Raji (cell line): ENCODE measurements around the gene ZNF536.

Experiments
- POLR2A ChIP-seq: IDR thresholded peaks from 2 replicates; pipeline ENCODE4 v1.6.1; 2011; ENCODE audit warnings: low read depth, low read length, control low read depth; ENCODE audit not compliant: insufficient read depth

Gene ZNF536

DNA sequence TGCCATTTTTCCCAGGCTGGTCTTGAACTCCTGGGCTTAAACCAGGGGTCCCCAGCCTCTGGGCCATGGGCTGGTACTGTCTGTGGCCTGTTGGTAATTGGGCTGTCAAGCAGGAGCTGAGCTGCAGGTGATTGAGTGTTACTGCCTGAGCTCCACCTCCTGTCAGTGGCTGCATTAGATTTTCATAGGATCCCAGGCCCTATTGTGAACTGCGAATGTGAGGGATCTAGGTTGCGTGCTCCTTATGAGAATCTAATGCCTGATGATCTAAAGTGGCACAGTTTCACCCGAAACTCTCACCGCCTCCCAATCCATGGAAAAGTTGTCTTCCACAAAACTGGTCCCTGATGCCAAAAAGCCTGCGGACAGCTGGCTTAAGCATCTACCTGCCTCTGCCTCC, 16.6 kb upstream of the ZNF536 start:
- no peak for TF ChIP-seq POLR2A

- no peak for TF ChIP-seq POLR2A
Measured at GRCh38 chr19:30356951-30357579, 15.1 kb upstream of the ZNF536 start.

DNA sequence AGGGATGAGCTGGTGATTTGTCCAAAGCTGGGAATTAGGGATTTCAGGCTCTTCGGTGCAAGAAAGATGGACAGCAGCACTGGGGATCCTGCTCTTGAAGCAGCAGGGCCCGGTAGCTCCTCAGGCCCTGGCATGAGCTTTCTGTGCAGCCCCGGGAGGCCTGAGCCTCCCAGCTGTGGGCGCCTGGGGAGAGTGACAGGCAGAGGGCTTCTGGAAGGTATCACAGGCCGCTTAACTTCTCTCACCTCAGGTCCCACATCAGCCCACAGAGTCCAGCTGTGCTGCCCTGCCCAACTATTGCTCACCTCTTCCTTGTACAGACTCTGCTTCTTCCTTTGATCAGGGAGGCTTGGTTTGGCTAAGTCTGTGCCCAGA, 14.6 kb upstream of the ZNF536 start:
- no peak for TF ChIP-seq POLR2A

GRCh38 chr19:30358319-30358718, 13.9 kb upstream of the ZNF536 start:
- no peak for TF ChIP-seq POLR2A

DNA sequence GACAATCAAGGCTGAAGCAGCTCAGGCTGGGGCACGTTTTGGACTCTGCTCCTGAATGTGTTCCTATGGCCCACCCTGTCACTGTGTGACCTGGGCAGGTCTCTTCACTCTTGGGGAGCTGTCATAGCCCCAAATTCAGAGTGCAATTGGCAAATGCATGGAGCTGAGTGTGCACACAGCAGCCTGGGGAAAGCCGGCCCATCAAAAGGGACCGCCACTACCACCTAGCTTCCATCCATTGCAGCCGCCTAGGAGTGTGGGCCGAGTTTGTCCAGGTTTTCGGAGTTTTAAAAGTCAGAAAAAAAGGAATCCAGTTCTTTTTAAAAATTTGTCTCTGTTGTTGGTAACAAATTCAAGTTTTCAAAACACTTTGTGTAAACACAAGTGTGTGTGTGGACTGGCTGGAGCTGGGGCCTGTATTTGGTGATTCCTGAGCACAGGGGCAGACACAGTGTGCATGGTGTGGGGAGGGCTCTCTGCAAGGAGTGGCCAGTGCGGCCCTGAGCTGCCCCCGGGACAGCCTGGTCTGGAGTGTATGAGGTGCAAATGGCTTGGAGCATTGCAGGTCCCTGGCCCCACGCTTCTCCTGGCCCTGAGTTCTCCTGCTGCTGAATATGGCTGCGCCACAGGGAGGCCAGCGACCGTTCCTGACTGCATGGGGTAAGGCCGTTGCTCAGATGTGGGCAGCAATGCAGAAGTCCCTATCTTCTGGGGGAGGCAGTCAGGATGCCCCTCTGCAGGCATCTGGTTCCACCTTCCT, 13.2 kb upstream of the ZNF536 start:
- no peak for TF ChIP-seq POLR2A

DNA sequence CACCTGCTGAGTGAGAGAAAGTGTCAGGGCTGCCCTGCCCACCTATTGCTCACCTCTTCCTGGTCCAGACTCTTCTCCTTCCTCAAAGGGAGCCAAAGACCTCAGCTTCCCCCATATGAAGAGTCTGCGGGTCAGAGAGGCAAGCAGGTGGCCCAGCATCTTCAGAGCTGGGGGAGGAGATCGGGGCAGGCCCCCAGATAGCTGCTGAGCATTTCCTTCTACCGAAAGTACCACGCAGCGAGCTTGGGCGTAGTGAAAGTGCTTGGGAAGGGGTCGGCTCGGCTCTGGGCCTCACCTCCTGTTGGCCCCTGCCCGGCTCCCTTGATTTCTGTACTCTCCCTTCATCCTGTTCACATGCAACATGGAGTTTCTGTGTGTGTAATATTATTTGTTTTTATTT, 12.2 kb upstream of the ZNF536 start:
- no peak for TF ChIP-seq POLR2A

GRCh38 chr19:30360376-30361106, 11.6 kb upstream of the ZNF536 start:
- no peak for TF ChIP-seq POLR2A

DNA sequence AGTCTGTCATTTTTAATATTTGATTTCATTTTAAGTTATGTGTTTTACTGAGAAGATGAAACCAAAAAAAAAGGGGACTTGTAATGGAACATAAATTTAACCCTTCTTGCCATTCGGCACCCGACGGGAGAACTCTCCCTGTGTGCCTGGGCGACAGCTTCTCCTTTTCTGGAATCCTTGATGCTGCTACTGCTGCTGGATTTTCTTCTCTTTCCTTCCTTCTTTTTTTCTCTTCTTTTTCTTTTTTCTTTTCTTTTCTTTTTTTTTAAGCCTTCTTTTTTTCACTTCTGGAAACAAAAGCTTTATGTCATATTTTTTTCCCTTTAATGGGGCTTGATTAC, 11.1 kb upstream of the ZNF536 start:
- no peak for TF ChIP-seq POLR2A

DNA sequence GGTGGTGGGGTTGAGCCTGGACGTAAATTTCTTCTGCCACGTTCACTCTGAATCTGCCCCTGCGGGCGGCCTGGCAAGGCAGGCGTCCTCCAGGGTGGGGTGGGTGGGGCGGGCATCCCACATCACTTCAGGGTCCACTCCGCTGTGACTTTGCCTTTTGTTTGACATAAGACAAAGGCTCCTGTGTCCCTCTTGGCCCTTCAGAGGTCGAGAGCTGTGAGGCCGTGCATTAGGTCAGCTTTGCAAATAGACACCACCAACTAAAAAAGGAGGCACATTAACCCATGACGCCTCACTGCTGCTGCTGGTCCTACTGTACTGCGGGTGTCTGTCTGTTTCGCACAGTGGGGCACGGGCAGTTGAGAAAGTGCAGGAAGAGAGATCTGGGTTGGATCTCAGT, 10.5 kb upstream of the ZNF536 start:
- no peak for TF ChIP-seq POLR2A

- no peak for TF ChIP-seq POLR2A
Measured at GRCh38 chr19:30362156-30362754, 9.9 kb upstream of the ZNF536 start.

- TF ChIP-seq POLR2A = no peak
Measured at GRCh38 chr19:30363073-30363472, 9.1 kb upstream of the ZNF536 start.

- no peak for TF ChIP-seq POLR2A
Measured at GRCh38 chr19:30364866-30365800, 7.1 kb upstream of the ZNF536 start.

DNA sequence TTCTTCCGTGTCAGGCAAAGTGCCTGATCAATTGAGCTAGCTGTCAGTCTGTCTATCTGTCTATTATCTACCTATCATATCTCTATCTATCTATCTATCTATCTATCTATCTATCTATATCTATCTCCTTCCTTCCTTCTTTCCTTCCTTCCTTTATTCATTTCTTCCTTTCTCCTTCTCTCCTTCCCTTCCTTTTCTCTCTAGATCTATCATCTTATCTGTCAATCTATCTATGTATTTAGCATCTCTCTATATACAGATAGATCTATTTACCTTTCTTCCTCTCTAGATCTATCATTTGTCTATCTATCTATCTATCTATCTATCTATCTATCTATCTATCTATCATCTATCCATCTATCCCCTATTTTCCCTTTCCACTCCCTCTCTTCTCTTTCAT, 5.9 kb upstream of the ZNF536 start:
- TF ChIP-seq POLR2A = no peak

- TF ChIP-seq POLR2A = no peak
Measured at GRCh38 chr19:30367006-30367405, 5.2 kb upstream of the ZNF536 start.

- no peak for TF ChIP-seq POLR2A
Measured at GRCh38 chr19:30367421-30367820, 4.8 kb upstream of the ZNF536 start.
